Esophagus mucosa (tissue), 1 donor: Measurements from ENCODE around the gene COQ9. TPM values are rescaled to one million over a fixed set of nuclear protein-coding genes. Genes with fewer than 3 reads are reported as not detected.
"Not testable (repeated sequence)": the region's sequence is repeated elsewhere in the genome, so short reads cannot be mapped to it uniquely, and the experiment has no call there.

Experiments used
- ATAC-seq: fragments of 200-7000 bp; cut with Tn5 transposase; one replicate; pipeline ENCODE4 v1.9.1; 2020
- total RNA-seq: library from RNA; stranded (reverse); gene quantifications from one replicate; pipeline ENCODE4 v1.2.4, GENCODE V29; 2023
- donor health status: DM: yes; HTN: yes; CAD: no.

The COQ9 gene
- total RNA-seq, 1 donor from 2014 or later = 44.6 TPM

- ATAC-seq = no peak
Observed at GRCh38 chr16:57427307-57427706, 20.0 kb upstream of the COQ9 start.

GRCh38 chr16:57427824-57428223, 19.5 kb upstream of the COQ9 start:
- no peak for ATAC-seq

- ATAC-seq = no peak
Observed at GRCh38 chr16:57430955-57431354, 16.3 kb upstream of the COQ9 start.

GRCh38 chr16:57432505-57432904, 14.8 kb upstream of the COQ9 start:
- peak; percentile 69 for ATAC-seq

GRCh38 chr16:57432989-57433388, 14.3 kb upstream of the COQ9 start:
- peak; percentile 54 for ATAC-seq

- no peak for ATAC-seq
Observed at GRCh38 chr16:57434003-57434402, 13.3 kb upstream of the COQ9 start.

GRCh38 chr16:57435838-57436237, 11.4 kb upstream of the COQ9 start:
- ATAC-seq = no peak

GRCh38 chr16:57439947-57440346, 7.3 kb upstream of the COQ9 start:
- not testable (repeated sequence) for ATAC-seq

- ATAC-seq = not testable (repeated sequence)
Observed at GRCh38 chr16:57440551-57440950, 6.7 kb upstream of the COQ9 start.

GRCh38 chr16:57444711-57445110, 2.6 kb upstream of the COQ9 start:
- peak; percentile 27 for ATAC-seq

- ATAC-seq = no peak
Observed at GRCh38 chr16:57445510-57445909, 1.8 kb upstream of the COQ9 start.

- ATAC-seq = peak; percentile 31
Observed at GRCh38 chr16:57446531-57447185, 621 bp upstream of the COQ9 start.

GRCh38 chr16:57452021-57452420, 4.7 kb downstream of the COQ9 start:
- no peak for ATAC-seq

- ATAC-seq = peak; percentile 87
Observed at GRCh38 chr16:57462209-57462977, 15.1 kb downstream of the COQ9 start, which contains the start of gene POLR2C. TSS of gene POLR2C (plus strand) at chr16:57462679. CDS start at chr16:57462725, 46 bp downstream.

GRCh38 chr16:57462978-57463362, 15.7 kb downstream of the COQ9 start:
- peak; percentile 52 for ATAC-seq

GRCh38 chr16:57464523-57464922, 17.2 kb downstream of the COQ9 start:
- no peak for ATAC-seq

GRCh38 chr16:57468346-57468745, 21.1 kb downstream of the COQ9 start:
- ATAC-seq = no peak

GRCh38 chr16:57469046-57469445, 21.8 kb downstream of the COQ9 start:
- no peak for ATAC-seq

GRCh38 chr16:57469917-57470470, 22.7 kb downstream of the COQ9 start:
- ATAC-seq = peak; percentile 24

- ATAC-seq = no peak
Observed at GRCh38 chr16:57470711-57471110, 23.4 kb downstream of the COQ9 start.

GRCh38 chr16:57471209-57471608, 23.9 kb downstream of the COQ9 start:
- ATAC-seq = no peak

GRCh38 chr16:57471852-57472664, 24.8 kb downstream of the COQ9 start:
- ATAC-seq = no peak

- no peak for ATAC-seq
Observed at GRCh38 chr16:57472665-57473060, 25.4 kb downstream of the COQ9 start.
